Liver (tissue), 9 donors: ENCODE data around the gene RUFY4. TPM values are rescaled to one million over a fixed set of nuclear protein-coding genes. Genes with fewer than 3 reads are reported as not detected.

Experiments used
- DNase-seq: peaks from one replicate; pipeline ENCODE4 v3.0.0-alpha.2; 2017; ENCODE audit warnings: low spot score
- H3K27ac ChIP-seq, 2 donors: one replicate each; pipeline ENCODE4 v1.7.0; 2013; ENCODE audit warnings: inconsistent platforms in 2 of 2, low read length in 2 of 2, control low read depth in 1 of 2, low read depth in 1 of 2, mild to moderate bottlenecking in 1 of 2
- H3K27me3 ChIP-seq, 4 donors: one replicate each; pipeline versions ENCODE4 v1.6.1 to v1.7.0; 2013; ENCODE audit warnings: low read length in 3 of 4, inconsistent platforms in 1 of 4, mild to moderate bottlenecking in 1 of 4, moderate library complexity in 1 of 4; ENCODE audit not compliant: control insufficient read depth in 4 of 4, insufficient read depth in 4 of 4
- H3K36me3 ChIP-seq, 4 donors: one replicate each; pipeline versions ENCODE4 v1.6.1 to v1.7.0; 2013; ENCODE audit warnings: low read length in 3 of 4, mild to moderate bottlenecking in 3 of 4, low read depth in 1 of 4, moderate library complexity in 1 of 4; ENCODE audit not compliant: control insufficient read depth in 4 of 4, insufficient read depth in 3 of 4
- H3K4me1 ChIP-seq, 4 donors: one replicate each; pipeline versions ENCODE4 v1.6.1 to v1.7.0; 2013; ENCODE audit warnings: low read length in 3 of 4, mild to moderate bottlenecking in 3 of 4, moderate library complexity in 1 of 4; ENCODE audit not compliant: control insufficient read depth in 4 of 4, insufficient read depth in 4 of 4
- H3K4me3 ChIP-seq, 3 donors: one replicate each; pipeline versions ENCODE4 v1.6.1 to v1.7.0; 2013; ENCODE audit warnings: low read length in 3 of 3, control low read depth in 1 of 3, low read depth in 1 of 3, mild to moderate bottlenecking in 1 of 3
- H3K9ac ChIP-seq, 2 donors: one replicate each; pipeline ENCODE4 v1.7.0; 2013; ENCODE audit warnings: low read length in 2 of 2, mild to moderate bottlenecking in 2 of 2, moderate library complexity in 2 of 2, control low read depth in 1 of 2, low read depth in 1 of 2
- H3K9me3 ChIP-seq, 4 donors: one replicate each; pipeline versions ENCODE4 v1.6.1 to v1.7.0; 2013; ENCODE audit warnings: low read length in 3 of 4; ENCODE audit not compliant: control insufficient read depth in 4 of 4
- CTCF ChIP-seq: fragments of 150-350 bp; IDR thresholded peaks from 2 replicates; pipeline ENCODE4 v1.5.1; 2017; ENCODE audit warnings: improper control_type of control experiment, low read depth, low read length; ENCODE audit not compliant: missing input control
- EGR1 ChIP-seq, 2 donors: IDR thresholded peaks; 2 replicates each; pipeline ENCODE4 v1.6.1; 2016 to 2018; ENCODE audit warnings: antibody characterized with exemption in 2 of 2, low read depth in 2 of 2
- FOXA1 ChIP-seq: IDR thresholded peaks from 2 replicates; pipeline ENCODE4 v1.6.1; 2016; ENCODE audit warnings: antibody characterized with exemption
- FOXA2 ChIP-seq: IDR thresholded peaks from 2 replicates; pipeline ENCODE4 v1.6.1; 2016; ENCODE audit warnings: antibody characterized with exemption
- GABPA ChIP-seq, 2 donors: IDR thresholded peaks in 1 of 2; conservative IDR thresholded peaks in 1 of 2; 2 replicates each; pipeline ENCODE4 v1.6.1; 2016; ENCODE audit warnings: antibody characterized with exemption in 2 of 2, mild to moderate bottlenecking in 1 of 2, moderate library complexity in 1 of 2
- HNF4A ChIP-seq, 2 donors: conservative IDR thresholded peaks; 2 replicates each; pipeline ENCODE4 v1.6.1; 2016; ENCODE audit warnings: antibody characterized with exemption in 2 of 2, mild to moderate bottlenecking in 2 of 2
- HNF4G ChIP-seq: IDR thresholded peaks from 2 replicates; pipeline ENCODE4 v1.6.1; 2016; ENCODE audit warnings: antibody characterized with exemption
- JUND ChIP-seq, 2 donors: IDR thresholded peaks; 2 replicates each; pipeline ENCODE4 v1.6.1; 2016; ENCODE audit warnings: antibody characterized with exemption in 2 of 2
- MAX ChIP-seq: IDR thresholded peaks from 2 replicates; pipeline ENCODE4 v1.6.1; 2016; ENCODE audit warnings: antibody characterized with exemption
- NR2F2 ChIP-seq: IDR thresholded peaks from 2 replicates; pipeline ENCODE4 v1.6.1; 2016; ENCODE audit warnings: antibody characterized with exemption
- RAD21 ChIP-seq, 2 donors: IDR thresholded peaks; 2 replicates each; pipeline ENCODE4 v1.6.1; 2016; ENCODE audit warnings: antibody characterized with exemption in 2 of 2, mild to moderate bottlenecking in 2 of 2
- RXRA ChIP-seq, 2 donors: IDR thresholded peaks; 2 replicates each; pipeline ENCODE4 v1.6.1; 2017 to 2018; ENCODE audit warnings: antibody characterized with exemption in 2 of 2, mild to moderate bottlenecking in 1 of 2
- SP1 ChIP-seq: IDR thresholded peaks from 2 replicates; pipeline ENCODE4 v1.6.1; 2018; ENCODE audit warnings: antibody characterized with exemption, mild to moderate bottlenecking
- TAF1 ChIP-seq: conservative IDR thresholded peaks from 2 replicates; pipeline ENCODE4 v1.6.1; 2016; ENCODE audit warnings: antibody characterized with exemption, mild to moderate bottlenecking
- YY1 ChIP-seq: IDR thresholded peaks from 2 replicates; pipeline ENCODE4 v1.6.1; 2016; ENCODE audit warnings: antibody characterized with exemption, mild to moderate bottlenecking
- WGBS: extraction: QIAGEN DNeasy Blood & Tissue Kit; methylation state at CpG from one replicate; pipeline ENCODE4 v1.1.7; 2013; 5-methylcytosine and 5-hydroxymethylcytosine counted together
- polyA plus RNA-seq, 2 donors: library from polyadenylated mRNA; stranded (reverse) in 1 of 2; unstranded in 1 of 2; fragments of 200-250 nt in 1 of 2; fragments of >200 nt in 1 of 2; fragmentation: Nextera tagmentation in 1 of 2; extraction: Ambion mirVana in 1 of 2; gene quantifications; one replicate each; pipeline versions ENCODE4 v1.2.1 to v1.2.3, GENCODE V29; 2013 to 2015
- total RNA-seq, 2 donors: library from RNA; depleted of rRNA; stranded (reverse); fragments of >200 nt; gene quantifications; one replicate each; pipeline ENCODE4 v1.2.3, GENCODE V29; 2014
- TF ChIP-seq, protein P1 (sequence below): IDR thresholded peaks from 2 replicates; pipeline ENCODE4 v1.6.1; 2016; ENCODE audit warnings: antibody characterized with exemption, mild to moderate bottlenecking
- TF ChIP-seq, protein P2 (sequence below): IDR thresholded peaks from 2 replicates; pipeline ENCODE4 v1.6.1; 2016; ENCODE audit warnings: antibody characterized with exemption
- TF ChIP-seq, protein P3 (sequence below): IDR thresholded peaks from 2 replicates; pipeline ENCODE4 v1.6.1; 2016; ENCODE audit warnings: antibody characterized with exemption
- donor health status: healthy.
- donor health status: healthy.
- donor health status: healthy.
- donor health status: healthy.
- donor health status: healthy.

Gene RUFY4
- total and polyA plus RNA-seq, 4 donors = 0.05 to 0.08 (median 0.08) TPM; not detected in 1

GRCh38 chr2:218020281-218020680 is 48.8 kb upstream of the RUFY4 start:
- Histone ChIP-seq H3K4me3 (no peak overlapping the region), H3K27ac (no peak overlapping the region), H3K36me3 (no peaks in the 10 kb centered on the region), H3K9me3 (no peaks in the 10 kb centered on the region), H3K27me3 (no peaks in the 10 kb centered on the region), H3K4me1 (peaks cover 0 to 10% (median 5%) of the 10 kb centered on the region in 4 donors), H3K9ac (no peak overlapping the region)
- DNase-seq = no peak
- TF ChIP-seq YY1 = no peak
- no peak for TF ChIP-seq NR2F2
- TF ChIP-seq JUND (IDR thresholded peaks at IDR 0.05) = no peak
- no peak for TF ChIP-seq RAD21 (IDR thresholded peaks at IDR 0.05)
- no peak for TF ChIP-seq HNF4G
- no peak for TF ChIP-seq GABPA (IDR thresholded peaks at IDR 0.05 in 1 of 2, conservative IDR thresholded peaks at IDR 0.05 in 1 of 2)
- TF ChIP-seq HNF4A (conservative IDR thresholded peaks at IDR 0.05) = no peak
- no peak for TF ChIP-seq SP1
- no peak for TF ChIP-seq MAX
- TF ChIP-seq FOXA1 = no peak
- TF ChIP-seq FOXA2 = no peak
- TF ChIP-seq, protein P1, sequence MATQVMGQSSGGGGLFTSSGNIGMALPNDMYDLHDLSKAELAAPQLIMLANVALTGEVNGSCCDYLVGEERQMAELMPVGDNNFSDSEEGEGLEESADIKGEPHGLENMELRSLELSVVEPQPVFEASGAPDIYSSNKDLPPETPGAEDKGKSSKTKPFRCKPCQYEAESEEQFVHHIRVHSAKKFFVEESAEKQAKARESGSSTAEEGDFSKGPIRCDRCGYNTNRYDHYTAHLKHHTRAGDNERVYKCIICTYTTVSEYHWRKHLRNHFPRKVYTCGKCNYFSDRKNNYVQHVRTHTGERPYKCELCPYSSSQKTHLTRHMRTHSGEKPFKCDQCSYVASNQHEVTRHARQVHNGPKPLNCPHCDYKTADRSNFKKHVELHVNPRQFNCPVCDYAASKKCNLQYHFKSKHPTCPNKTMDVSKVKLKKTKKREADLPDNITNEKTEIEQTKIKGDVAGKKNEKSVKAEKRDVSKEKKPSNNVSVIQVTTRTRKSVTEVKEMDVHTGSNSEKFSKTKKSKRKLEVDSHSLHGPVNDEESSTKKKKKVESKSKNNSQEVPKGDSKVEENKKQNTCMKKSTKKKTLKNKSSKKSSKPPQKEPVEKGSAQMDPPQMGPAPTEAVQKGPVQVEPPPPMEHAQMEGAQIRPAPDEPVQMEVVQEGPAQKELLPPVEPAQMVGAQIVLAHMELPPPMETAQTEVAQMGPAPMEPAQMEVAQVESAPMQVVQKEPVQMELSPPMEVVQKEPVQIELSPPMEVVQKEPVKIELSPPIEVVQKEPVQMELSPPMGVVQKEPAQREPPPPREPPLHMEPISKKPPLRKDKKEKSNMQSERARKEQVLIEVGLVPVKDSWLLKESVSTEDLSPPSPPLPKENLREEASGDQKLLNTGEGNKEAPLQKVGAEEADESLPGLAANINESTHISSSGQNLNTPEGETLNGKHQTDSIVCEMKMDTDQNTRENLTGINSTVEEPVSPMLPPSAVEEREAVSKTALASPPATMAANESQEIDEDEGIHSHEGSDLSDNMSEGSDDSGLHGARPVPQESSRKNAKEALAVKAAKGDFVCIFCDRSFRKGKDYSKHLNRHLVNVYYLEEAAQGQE = no peak
- TF ChIP-seq EGR1 (IDR thresholded peaks at IDR 0.05; ENCODE audit: low read depth in 2 of 2) = no peak
- no peak for TF ChIP-seq RXRA (IDR thresholded peaks at IDR 0.05)
- no peak for TF ChIP-seq CTCF
- TF ChIP-seq, protein P2, sequence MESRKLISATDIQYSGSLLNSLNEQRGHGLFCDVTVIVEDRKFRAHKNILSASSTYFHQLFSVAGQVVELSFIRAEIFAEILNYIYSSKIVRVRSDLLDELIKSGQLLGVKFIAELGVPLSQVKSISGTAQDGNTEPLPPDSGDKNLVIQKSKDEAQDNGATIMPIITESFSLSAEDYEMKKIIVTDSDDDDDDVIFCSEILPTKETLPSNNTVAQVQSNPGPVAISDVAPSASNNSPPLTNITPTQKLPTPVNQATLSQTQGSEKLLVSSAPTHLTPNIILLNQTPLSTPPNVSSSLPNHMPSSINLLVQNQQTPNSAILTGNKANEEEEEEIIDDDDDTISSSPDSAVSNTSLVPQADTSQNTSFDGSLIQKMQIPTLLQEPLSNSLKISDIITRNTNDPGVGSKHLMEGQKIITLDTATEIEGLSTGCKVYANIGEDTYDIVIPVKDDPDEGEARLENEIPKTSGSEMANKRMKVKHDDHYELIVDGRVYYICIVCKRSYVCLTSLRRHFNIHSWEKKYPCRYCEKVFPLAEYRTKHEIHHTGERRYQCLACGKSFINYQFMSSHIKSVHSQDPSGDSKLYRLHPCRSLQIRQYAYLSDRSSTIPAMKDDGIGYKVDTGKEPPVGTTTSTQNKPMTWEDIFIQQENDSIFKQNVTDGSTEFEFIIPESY = no peak
- TF ChIP-seq, protein P3, sequence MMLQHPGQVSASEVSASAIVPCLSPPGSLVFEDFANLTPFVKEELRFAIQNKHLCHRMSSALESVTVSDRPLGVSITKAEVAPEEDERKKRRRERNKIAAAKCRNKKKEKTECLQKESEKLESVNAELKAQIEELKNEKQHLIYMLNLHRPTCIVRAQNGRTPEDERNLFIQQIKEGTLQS = no peak
- TF ChIP-seq TAF1 = no peak
- 97% methylated on average over 5 of the region's 5 CpGs for WGBS
